Epidermal melanocyte (primary cell): ENCODE data around the gene FGB.

Experiments used
- DNase-seq: peaks from one replicate; pipeline ENCODE4 v3.0.0; 2011; ENCODE audit warnings: low spot score; ENCODE audit not compliant: insufficient read length

FGB gene

DNA sequence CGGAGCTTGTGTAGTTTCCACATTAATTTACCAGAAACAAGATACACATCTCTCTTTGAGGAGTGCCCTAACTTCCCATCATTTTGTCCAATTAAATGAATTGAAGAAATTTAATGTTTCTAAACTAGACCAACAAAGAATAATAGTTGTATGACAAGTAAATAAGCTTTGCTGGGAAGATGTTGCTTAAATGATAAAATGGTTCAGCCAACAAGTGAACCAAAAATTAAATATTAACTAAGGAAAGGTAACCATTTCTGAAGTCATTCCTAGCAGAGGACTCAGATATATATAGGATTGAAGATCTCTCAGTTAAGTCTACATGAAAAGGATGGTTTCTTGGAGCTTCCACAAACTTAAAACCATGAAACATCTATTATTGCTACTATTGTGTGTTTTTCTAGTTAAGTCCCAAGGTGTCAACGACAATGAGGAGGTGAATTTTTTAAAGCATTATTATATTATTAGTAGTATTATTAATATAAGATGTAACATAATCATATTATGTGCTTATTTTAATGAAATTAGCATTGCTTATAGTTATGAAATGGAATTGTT lies at the start of gene FGB:
Gene FGB, plus strand, starts transcription at position 315 of the 558 bp plus-strand sequence. Its CDS starts 8 bp downstream, at position 323.
- DNase-seq, result no peak

GRCh38 chr4:154516318-154517029 lies 46.3 kb upstream of the FGB start:
- DNase-seq, result no peak

DNA sequence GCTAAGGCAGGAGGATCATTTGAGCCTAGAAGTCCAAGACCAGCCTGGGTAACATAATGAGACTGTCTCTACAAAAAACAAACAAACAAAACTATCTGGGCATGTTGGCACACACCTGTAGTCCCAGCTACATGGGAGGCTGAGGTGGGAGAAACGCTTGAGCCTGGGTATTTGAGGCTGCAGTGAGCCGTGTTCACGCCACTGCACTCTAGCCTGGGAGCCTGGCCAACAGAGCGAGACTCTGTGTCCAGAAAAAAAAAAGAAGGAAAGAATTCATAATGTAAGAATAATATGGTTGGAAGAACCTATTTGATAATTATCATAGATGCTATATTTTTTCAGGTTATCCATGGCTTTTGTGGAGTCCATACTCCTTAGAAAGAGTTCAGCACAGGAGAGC lies 45.2 kb upstream of the FGB start:
- DNase-seq, result no peak

GRCh38 chr4:154519214-154519613 lies 43.6 kb upstream of the FGB start:
- no peak for DNase-seq

GRCh38 chr4:154521607-154522006 lies 41.2 kb upstream of the FGB start:
- DNase-seq, result no peak

GRCh38 chr4:154526151-154526550 lies 36.7 kb upstream of the FGB start:
- DNase-seq, result no peak

GRCh38 chr4:154527308-154527707 lies 35.5 kb upstream of the FGB start:
- no peak for DNase-seq

DNA sequence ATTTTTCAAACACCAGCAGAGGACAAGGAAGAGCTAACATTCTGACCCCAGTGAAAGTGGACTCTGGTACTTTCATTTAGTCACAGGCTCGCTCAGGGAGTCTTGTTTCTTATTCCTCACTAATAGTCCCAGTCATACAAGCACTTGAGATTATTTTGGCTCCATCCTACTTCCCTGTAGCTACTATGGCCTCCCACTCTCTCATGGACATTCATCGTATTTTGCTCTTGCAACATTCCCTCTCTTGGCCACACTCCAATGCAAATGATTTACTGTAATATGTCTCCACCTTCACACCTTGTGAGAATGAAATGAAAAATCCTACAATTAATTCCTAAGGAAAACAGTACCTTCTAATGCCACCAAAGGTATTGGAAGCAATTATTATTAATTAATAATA lies 33.9 kb upstream of the FGB start:
- no peak for DNase-seq

DNA sequence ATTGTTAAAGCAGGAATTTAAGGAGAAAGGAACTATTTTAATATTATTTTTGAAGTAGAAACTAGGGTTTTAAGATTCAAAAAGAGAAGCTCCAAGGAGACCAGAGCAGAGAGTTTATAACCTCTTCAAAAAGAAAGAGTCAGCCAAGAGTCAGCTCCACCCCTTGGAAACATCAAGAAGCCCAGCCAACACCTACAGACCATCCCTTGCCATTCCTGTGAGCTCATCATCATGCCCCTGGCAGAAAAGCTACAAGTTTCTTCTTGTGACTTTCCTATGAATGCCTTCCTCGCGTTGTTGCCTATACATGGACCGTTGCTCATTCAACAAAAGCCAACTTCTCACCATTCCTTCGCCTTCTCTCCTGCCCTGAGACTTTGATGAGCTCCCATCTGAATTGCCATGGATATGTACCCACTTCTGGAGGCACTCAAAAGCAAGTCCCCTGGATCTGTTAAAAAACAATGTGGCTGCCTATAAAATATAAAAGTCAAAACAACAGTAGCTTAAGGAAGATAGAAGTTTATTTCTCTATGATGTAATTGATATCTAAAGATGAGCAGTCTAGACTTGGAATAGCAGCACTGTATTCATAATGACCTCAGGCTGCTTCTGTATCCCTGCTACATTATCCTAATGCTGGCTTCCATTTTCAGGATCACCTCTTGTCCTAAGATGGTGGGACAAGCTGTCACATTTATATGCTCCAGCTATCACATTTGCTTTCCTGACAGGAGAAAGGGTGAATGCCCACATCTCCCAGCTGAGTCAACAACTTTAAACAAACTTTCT lies 32.9 kb upstream of the FGB start:
- DNase-seq, result no peak

DNA sequence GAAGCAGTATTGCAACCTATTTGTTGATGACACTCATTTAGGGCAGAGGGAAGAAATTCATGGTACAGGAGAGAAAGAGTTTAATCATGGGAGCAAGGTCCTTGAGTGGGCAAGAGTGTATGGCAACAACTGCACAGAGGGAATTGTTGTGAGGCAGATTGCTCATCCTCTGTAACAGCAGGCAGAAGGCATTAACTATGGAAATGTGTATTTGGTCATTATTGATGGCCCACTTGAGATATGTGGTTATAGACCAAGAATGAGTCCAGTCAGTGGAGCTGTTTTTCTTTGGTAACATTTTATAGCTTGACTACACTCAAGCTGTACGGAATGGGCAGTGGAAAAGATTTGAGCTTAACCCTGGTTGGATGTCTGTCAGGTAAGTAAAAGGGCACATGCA lies 28.5 kb upstream of the FGB start:
- no peak for DNase-seq

GRCh38 chr4:154542271-154542879 lies 20.4 kb upstream of the FGB start:
- DNase-seq, result no peak

- DNase-seq, result no peak
These were observed 17.1 kb upstream of the FGB start for GRCh38 chr4:154545689-154546088.

- DNase-seq, result peak; percentile 86
These were observed 12.7 kb upstream of the FGB start, which contains the start of gene PLRG1 for GRCh38 chr4:154549894-154550790. PLRG1 (minus strand) TSS chr4:154550400; CDS start chr4:154550308, 92 bp downstream.

- no peak for DNase-seq
These were observed 10.7 kb upstream of the FGB start for GRCh38 chr4:154551872-154552686.

DNA sequence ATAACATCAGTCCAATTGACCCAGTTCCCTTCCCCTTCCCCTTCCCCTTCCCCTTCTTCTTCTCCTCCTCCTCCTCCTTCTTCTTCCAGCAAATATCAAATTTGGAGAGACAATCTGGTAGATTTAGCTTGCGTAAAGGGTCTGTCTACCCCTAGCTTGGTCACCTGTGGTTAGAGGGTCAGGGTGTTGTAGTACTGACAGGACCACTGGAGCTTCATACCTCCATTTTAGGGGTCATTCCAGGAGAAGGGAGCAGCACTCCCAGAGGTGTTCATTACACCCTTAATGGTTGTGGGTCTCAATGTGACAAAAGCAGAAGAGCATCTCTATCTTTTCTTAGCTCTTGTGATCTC lies 3.7 kb upstream of the FGB start:
- DNase-seq, result no peak

DNA sequence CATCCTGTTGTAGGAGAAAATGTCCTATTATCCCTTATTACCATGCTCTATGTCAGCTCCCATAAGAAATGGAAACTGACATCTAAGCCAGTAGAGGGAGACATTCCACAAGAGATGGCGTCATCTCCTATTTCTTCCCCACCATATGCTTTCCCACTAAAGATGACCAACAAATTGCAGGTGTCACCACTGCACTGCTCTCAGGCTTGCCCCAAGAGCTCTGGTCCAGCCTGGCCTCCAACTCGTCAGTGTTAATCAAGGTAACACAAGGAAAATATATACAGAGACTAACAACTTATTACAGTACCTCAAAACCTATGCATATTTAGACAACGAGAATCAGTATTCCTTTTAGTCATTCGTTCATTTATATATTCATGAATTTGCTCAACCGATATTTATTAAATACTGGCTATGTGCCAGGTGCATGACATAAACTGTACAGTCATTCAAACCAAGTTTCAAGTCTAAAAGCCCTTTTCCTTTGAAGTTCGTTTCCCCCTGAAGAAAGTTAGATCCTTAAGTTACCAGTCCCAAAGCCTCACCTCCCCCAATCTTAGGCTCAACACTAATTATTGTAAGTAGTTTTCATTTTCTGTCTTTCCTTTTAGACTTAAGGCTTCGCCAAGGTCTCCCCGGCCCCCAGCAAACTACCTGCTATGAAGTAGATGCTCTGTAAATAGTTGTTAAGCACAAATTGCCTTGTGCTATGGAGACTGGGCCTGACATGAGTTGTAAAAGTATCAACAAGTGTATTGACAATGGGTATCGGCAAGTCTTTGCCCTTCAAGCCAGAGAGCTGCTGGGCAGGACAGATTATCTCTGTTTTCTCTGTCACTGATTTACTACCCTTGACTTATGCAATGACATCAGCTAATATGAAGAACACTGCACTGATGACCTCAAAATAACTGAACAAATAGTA lies 3.1 kb upstream of the FGB start:
- peak; percentile 34 for DNase-seq

DNA sequence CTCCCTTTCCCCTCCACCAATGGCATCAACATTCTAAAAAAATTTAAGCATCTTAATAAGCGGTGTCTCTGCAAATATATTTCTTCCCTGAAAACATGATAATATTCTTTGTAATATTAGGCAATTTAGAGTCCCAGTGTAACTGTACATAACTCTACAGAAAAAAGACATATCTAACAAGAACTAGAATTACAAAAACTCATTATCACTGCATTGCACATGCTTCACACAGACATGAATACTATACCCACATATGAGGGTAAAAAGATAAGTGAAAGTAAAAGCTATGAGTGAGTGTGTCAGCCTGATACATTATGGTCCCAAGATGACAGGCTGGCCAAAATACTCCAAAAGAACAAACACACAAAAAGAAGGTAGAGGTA lies 2.4 kb upstream of the FGB start:
- DNase-seq, result no peak

GRCh38 chr4:154560824-154561231 lies 2.0 kb upstream of the FGB start:
- DNase-seq, result no peak

DNA sequence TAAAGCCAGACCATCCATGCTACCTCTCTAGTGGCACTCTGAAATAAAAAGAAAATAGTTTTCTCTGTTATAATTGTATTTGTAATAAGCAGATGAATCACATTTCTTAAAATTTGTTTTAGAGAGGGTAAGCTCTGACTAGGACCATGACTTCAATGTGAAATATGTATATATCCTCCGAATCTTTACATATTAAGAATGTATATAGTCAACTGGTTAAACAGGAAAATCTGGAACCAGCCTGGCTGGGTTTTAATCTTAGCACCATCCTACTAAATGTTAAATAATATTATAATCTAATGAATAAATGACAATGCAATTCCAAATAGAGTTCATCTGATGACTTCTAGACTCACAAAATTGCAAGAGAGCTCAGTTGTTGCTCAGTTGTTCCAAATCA lies 1.5 kb downstream of the FGB start:
- no peak for DNase-seq
